ENCODE measurements around the gene PHF21B. TPM values are rescaled to one million over a fixed set of nuclear protein-coding genes. Genes with fewer than 3 reads are reported as not detected.

Gene PHF21B
- total RNA-seq, 1 donor: not detected

DNA sequence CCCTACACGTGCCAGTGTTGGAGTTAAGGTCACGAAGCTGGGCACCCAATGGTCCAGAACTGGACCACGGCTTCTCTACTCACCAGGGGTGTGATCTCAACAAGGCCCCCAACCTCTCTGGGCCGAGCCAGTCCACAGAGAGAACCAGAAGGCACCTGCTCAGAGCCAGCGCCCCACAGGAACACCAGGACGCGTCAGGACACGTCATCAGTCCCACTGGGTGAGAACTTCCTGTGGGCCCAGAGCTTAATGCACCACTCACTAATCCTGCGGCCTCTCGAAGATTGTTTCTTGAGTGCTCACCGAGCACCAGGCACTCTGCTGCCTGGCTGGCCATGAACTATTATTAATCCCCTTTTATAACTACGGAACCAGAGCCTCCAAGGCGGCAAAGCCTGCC is 10.1 kb downstream of the PHF21B start:
- no peaks in the 10 kb centered on the region for H3K4me1 ChIP-seq (ENCODE audit: insufficient read depth, low read length)
- H3K27ac ChIP-seq (ENCODE audit: low read depth, low read length): no peak overlapping the region
- no peak overlapping the region for H3K4me3 ChIP-seq (ENCODE audit: insufficient read depth, low read length)
- no peak overlapping the region for H3K4me2 ChIP-seq (ENCODE audit: insufficient read depth, low read length)
- no peaks in the 10 kb centered on the region for H3K79me2 ChIP-seq (ENCODE audit: insufficient read depth, low read length)
- no peaks in the 10 kb centered on the region for H3K9me3 ChIP-seq (ENCODE audit: low read depth, low read length)
- no peak for DNase-seq (ENCODE audit: insufficient read length, low spot score, missing footprints)
- peaks cover 22% of the 10 kb centered on the region for H3K27me3 ChIP-seq (ENCODE audit: insufficient read depth, low read length)
- H4K20me1 ChIP-seq (ENCODE audit: insufficient read depth, low read length): no peaks in the 10 kb centered on the region
- no peaks in the 10 kb centered on the region for H3K36me3 ChIP-seq (ENCODE audit: insufficient read depth, low read length)
- no peak for TF ChIP-seq CTCF (IDR thresholded peaks at IDR 0.05; ENCODE audit: extremely low read depth, low read depth, low read length)
- H2AFZ ChIP-seq (ENCODE audit: low read length): no peak overlapping the region

DNA sequence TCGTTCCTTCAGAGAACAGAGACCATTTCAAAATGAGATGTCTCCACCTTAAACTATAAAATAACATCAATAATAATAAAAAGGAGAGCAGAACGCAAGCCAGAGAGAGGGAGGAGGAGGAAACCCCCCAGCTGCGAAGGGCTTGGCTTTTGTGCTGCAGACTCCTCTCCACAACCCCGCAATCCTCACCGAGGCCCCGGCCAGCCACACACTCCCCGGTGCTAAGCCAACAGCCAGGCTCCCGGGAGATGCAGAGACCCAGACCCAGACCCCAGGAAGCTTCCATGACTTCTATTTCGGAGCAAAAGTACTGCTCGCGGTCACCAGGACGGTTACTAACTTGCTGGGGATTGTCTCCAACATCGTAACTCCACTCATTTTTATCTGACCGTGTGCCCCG is 10.6 kb downstream of the PHF21B start:
- no peaks in the 10 kb centered on the region for H3K9me3 ChIP-seq (ENCODE audit: low read depth, low read length)
- no peaks in the 10 kb centered on the region for H3K4me1 ChIP-seq (ENCODE audit: insufficient read depth, low read length)
- peaks cover 22% of the 10 kb centered on the region for H3K27me3 ChIP-seq (ENCODE audit: insufficient read depth, low read length)
- no peak overlapping the region for H2AFZ ChIP-seq (ENCODE audit: low read length)
- no peaks in the 10 kb centered on the region for H3K36me3 ChIP-seq (ENCODE audit: insufficient read depth, low read length)
- H3K4me2 ChIP-seq (ENCODE audit: insufficient read depth, low read length): no peak overlapping the region
- no peak overlapping the region for H3K27ac ChIP-seq (ENCODE audit: low read depth, low read length)
- no peaks in the 10 kb centered on the region for H4K20me1 ChIP-seq (ENCODE audit: insufficient read depth, low read length)
- peak; percentile 29 for DNase-seq (ENCODE audit: insufficient read length, low spot score, missing footprints)
- no peak overlapping the region for H3K4me3 ChIP-seq (ENCODE audit: insufficient read depth, low read length)
- no peaks in the 10 kb centered on the region for H3K79me2 ChIP-seq (ENCODE audit: insufficient read depth, low read length)
- TF ChIP-seq CTCF (IDR thresholded peaks at IDR 0.05; ENCODE audit: extremely low read depth, low read depth, low read length): no peak

DNA sequence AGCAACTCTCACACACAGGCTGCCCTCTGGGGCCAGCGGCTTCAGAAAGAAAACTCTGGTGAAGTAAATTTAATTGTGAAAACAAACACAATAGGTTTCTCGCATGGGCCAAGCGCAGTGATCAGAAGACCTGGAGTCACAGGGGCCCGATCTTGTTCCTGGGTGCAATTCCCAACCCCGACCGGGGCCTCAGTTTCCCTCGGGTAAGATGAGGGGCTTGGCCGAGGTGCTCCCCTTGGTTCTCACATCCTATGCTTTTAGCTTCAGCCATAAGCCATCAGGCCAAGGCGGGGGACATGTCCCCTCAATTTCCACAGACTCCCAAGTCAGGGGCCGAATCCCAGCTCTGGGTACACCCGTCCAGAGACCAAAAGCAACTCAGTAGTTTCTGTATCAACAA is 11.5 kb downstream of the PHF21B start:
- Histone ChIP-seq H3K79me2 (ENCODE audit: insufficient read depth, low read length) (no peaks in the 10 kb centered on the region), H3K4me2 (ENCODE audit: insufficient read depth, low read length) (no peak overlapping the region), H3K36me3 (ENCODE audit: insufficient read depth, low read length) (no peaks in the 10 kb centered on the region), H3K27me3 (ENCODE audit: insufficient read depth, low read length) (peaks cover 27% of the 10 kb centered on the region), H3K9me3 (ENCODE audit: low read depth, low read length) (no peaks in the 10 kb centered on the region), H3K27ac (ENCODE audit: low read depth, low read length) (no peak overlapping the region), H4K20me1 (ENCODE audit: insufficient read depth, low read length) (no peaks in the 10 kb centered on the region), H2AFZ (ENCODE audit: low read length) (no peak overlapping the region), H3K4me1 (ENCODE audit: insufficient read depth, low read length) (no peaks in the 10 kb centered on the region), H3K4me3 (ENCODE audit: insufficient read depth, low read length) (no peak overlapping the region)
- no peak for TF ChIP-seq CTCF (IDR thresholded peaks at IDR 0.05; ENCODE audit: extremely low read depth, low read depth, low read length)
- DNase-seq (ENCODE audit: insufficient read length, low spot score, missing footprints): no peak

DNA sequence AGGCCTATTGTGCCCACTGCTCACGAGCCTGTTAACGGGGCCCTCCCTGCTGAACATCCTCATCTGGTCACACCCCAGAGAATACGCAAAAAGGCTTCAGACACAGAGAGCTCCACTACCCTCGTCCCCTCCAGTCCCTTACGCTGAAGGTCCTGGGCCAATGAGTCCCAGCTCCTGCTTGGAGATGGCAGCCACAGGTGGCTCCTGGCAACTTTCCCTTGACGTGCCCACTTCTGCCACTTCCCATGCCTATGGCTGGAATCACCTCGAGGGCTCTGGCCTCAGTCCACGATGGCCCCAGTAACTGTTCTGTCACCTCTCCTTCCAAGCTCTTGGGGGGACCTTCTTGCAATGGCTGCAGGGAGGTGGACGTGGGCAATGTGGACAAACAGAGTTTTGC is 12.7 kb downstream of the PHF21B start:
- TF ChIP-seq CTCF (IDR thresholded peaks at IDR 0.05; ENCODE audit: extremely low read depth, low read depth, low read length): no peak
- H3K27ac ChIP-seq (ENCODE audit: low read depth, low read length): no peak overlapping the region
- H3K4me2 ChIP-seq (ENCODE audit: insufficient read depth, low read length): no peak overlapping the region
- H3K4me1 ChIP-seq (ENCODE audit: insufficient read depth, low read length): no peaks in the 10 kb centered on the region
- no peaks in the 10 kb centered on the region for H3K9me3 ChIP-seq (ENCODE audit: low read depth, low read length)
- peak; percentile 35 for DNase-seq (ENCODE audit: insufficient read length, low spot score, missing footprints)
- no peaks in the 10 kb centered on the region for H3K79me2 ChIP-seq (ENCODE audit: insufficient read depth, low read length)
- peaks cover 33% of the 10 kb centered on the region for H3K27me3 ChIP-seq (ENCODE audit: insufficient read depth, low read length)
- H3K36me3 ChIP-seq (ENCODE audit: insufficient read depth, low read length): no peaks in the 10 kb centered on the region
- H3K4me3 ChIP-seq (ENCODE audit: insufficient read depth, low read length): no peak overlapping the region
- no peak overlapping the region for H2AFZ ChIP-seq (ENCODE audit: low read length)
- no peaks in the 10 kb centered on the region for H4K20me1 ChIP-seq (ENCODE audit: insufficient read depth, low read length)
